Karpas-422 (cell line): ENCODE measurements around the gene DVL2. TPM values are rescaled to one million over a fixed set of nuclear protein-coding genes. Genes with fewer than 3 reads are reported as not detected.

Experiments used
- DNase-seq: peaks from one replicate; pipeline ENCODE4 v3.0.0-alpha.2; 2015
- H2AFZ ChIP-seq: fragments of 200-600 bp; sonication (generic); 2 replicates; pipeline ENCODE4 v1.6.1; 2014; ENCODE audit warnings: antibody characterized with exemption, low read length, mixed read lengths
- H3K27ac ChIP-seq: fragments of 200-600 bp; sonication (generic); 2 replicates; pipeline ENCODE4 v1.5.1; 2014; ENCODE audit warnings: mild to moderate bottlenecking, low read length, moderate library complexity
- H3K27me3 ChIP-seq: fragments of 200-600 bp; sonication (generic); 2 replicates; pipeline ENCODE4 v1.6.1; 2014; ENCODE audit warnings: low read length, mixed read lengths
- H3K36me3 ChIP-seq: fragments of 200-600 bp; sonication (generic); 2 replicates; pipeline ENCODE4 v1.6.1; 2014; ENCODE audit warnings: low read length, mixed read lengths; ENCODE audit not compliant: insufficient read depth
- H3K4me1 ChIP-seq: fragments of 200-600 bp; sonication (generic); 2 replicates; pipeline ENCODE4 v1.6.1; 2014; ENCODE audit warnings: mild to moderate bottlenecking, low read length, mixed read lengths
- H3K4me2 ChIP-seq: fragments of 200-600 bp; sonication (generic); 2 replicates; pipeline ENCODE4 v1.6.1; 2014; ENCODE audit warnings: low read length, low read depth, mild to moderate bottlenecking; ENCODE audit not compliant: poor library complexity, severe bottlenecking
- H3K4me3 ChIP-seq: fragments of 200-600 bp; sonication (generic); 2 replicates; pipeline ENCODE4 v1.5.1; 2014; ENCODE audit warnings: mild to moderate bottlenecking, antibody characterized with exemption, low read length, mixed read lengths
- H3K79me2 ChIP-seq: fragments of 200-600 bp; sonication (generic); 2 replicates; pipeline ENCODE4 v1.6.1; 2014; ENCODE audit warnings: mild to moderate bottlenecking, low read length, mixed read lengths
- H3K9ac ChIP-seq: fragments of 200-600 bp; sonication (generic); 2 replicates; pipeline ENCODE4 v1.6.0; 2014; ENCODE audit warnings: low read length
- H3K9me2 ChIP-seq: fragments of 200-600 bp; sonication (generic), shearing (Covaris generic); replicated peaks from 2 replicates; pipeline ENCODE4 v1.6.0; 2014; ENCODE audit warnings: mild to moderate bottlenecking, low read length, moderate library complexity; ENCODE audit not compliant: insufficient read depth
- H3K9me3 ChIP-seq: fragments of 300-700, 200-600 bp; sonication (generic); 2 replicates; pipeline ENCODE4 v1.6.1; 2014; ENCODE audit warnings: low read length, mixed read lengths
- H4K20me1 ChIP-seq: fragments of 200-600 bp; sonication (generic); 2 replicates; pipeline ENCODE4 v1.6.1; 2014; ENCODE audit warnings: mild to moderate bottlenecking, antibody characterized with exemption, low read length, low read depth; ENCODE audit not compliant: insufficient read depth
- total RNA-seq: library from RNA; depleted of rRNA; stranded (reverse); fragments of >200 nt; shearing (Covaris generic); gene quantifications from 2 replicates; pipeline ENCODE4 v1.2.3, GENCODE V29; 2014; ENCODE audit warnings: low replicate concordance

The DVL2 gene
- total RNA-seq, 1 experiment from 2014 or later: 75.2 TPM

DNA sequence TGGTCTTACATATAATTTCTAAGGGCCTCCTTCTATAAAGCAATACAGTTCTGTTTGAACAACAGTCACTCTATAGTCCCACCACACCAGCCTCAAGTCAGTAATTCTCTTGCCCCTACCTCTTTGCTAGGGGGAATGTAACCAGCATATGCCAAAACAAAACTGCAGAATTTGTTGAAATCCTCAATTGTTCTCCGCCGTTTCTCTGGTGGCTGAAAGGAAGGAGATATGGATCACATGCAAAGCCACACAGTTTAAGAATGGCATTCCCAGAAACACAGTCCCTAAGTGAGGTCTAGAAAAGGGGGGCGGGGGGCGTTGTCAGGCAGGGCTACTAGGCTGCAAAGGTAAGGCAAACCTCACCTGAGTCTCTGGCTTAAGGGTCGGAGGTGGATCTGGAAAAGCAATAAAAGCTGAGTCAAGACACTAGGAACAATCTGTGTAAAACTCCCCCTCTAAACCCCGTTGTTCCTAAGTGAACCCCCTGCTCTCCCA lies 3.0 kb upstream of the DVL2 start:
- Histone ChIP-seq H3K4me3 (peak overlapping the region; percentile 98; the same call in 1 of the 2 replicates), H3K27me3 (no peaks in the 10 kb centered on the region), H3K9me2 (no peaks in the 10 kb centered on the region), H2AFZ (no peak overlapping the region), H3K4me1 (peaks cover 63% of the 10 kb centered on the region), H3K9ac (peak overlapping the region; percentile 100), H4K20me1 (peaks cover 12% of the 10 kb centered on the region; the same call in 1 of the 2 replicates), H3K9me3 (no peaks in the 10 kb centered on the region), H3K79me2 (peaks cover 53% of the 10 kb centered on the region), H3K4me2 (peak overlapping the region; percentile 60), H3K27ac (peak overlapping the region; percentile 94), H3K36me3 (peaks cover 12% of the 10 kb centered on the region; the same call in 1 of the 2 replicates)
- no peak for DNase-seq

- no peak for DNase-seq
- no peaks in the 10 kb centered on the region for H3K9me2 ChIP-seq
- peak overlapping the region; percentile 60 for H3K4me2 ChIP-seq
- H3K79me2 ChIP-seq: peaks cover 54% of the 10 kb centered on the region
- peaks cover 12% of the 10 kb centered on the region; the same call in 1 of the 2 replicates for H3K36me3 ChIP-seq
- peak overlapping the region; percentile 100; the same call in 1 of the 2 replicates for H3K9ac ChIP-seq
- peaks cover 15% of the 10 kb centered on the region; the same call in 1 of the 2 replicates for H4K20me1 ChIP-seq
- no peak overlapping the region for H3K4me3 ChIP-seq
- no peaks in the 10 kb centered on the region for H3K9me3 ChIP-seq
- H3K27ac ChIP-seq: peak overlapping the region; percentile 94
- no peaks in the 10 kb centered on the region for H3K27me3 ChIP-seq
- H3K4me1 ChIP-seq: peaks cover 68% of the 10 kb centered on the region
- no peak overlapping the region for H2AFZ ChIP-seq
Observed at GRCh38 chr17:7236808-7237207, 2.5 kb upstream of the DVL2 start.

DNA sequence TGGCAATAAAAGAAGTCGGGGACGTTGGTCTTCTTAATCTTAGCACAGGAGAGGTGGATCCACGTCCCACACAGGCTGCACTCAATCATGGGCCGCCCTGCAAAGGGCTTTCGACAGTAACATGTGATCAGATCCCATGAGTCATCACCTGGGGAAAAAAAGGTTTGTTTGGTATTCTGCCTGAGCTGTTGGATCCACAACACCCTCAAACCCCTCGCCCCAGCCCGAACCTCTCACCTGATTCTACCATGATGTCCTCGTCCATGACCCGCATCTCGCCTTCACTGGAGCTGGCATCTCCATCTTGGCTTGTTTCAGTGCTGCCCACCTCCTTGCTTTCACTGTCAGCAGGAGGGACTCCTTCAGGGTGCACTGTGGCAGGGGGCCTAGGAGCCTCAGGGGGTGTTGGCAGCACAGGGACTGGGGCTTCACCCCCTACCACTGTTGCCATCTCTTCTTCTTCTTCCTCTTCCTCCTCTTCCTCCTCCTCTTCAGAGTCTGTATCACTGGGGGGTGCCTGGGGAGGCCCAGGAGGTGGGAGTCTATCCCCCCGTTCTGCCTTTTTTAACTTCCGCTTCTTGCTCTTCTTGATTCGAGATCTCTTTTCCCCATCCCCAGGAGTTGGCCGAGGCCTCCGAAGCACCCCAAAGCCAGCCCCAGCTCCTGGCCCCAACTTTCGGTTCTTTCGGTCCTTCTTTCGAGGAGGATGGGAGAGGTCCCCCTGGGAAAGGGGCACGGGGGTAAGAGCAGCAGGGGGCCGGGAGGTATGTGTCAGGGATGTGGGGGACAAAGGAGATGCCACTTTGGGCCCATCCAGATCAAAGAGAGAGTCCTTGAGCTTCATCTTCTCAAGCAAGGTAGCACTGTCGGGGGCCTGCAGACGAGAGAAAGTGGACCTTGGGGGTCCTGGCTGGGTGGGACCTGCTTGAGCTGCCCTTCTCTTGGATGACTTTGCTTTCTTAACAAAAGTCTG lies 1.7 kb upstream of the DVL2 start:
- Histone ChIP-seq H3K27ac (no peak overlapping the region), H3K79me2 (peaks cover 54% of the 10 kb centered on the region), H3K9ac (peak overlapping the region; percentile 99; the same call in 1 of the 2 replicates), H3K36me3 (peaks cover 12% of the 10 kb centered on the region; the same call in 1 of the 2 replicates), H3K4me1 (peaks cover 62% of the 10 kb centered on the region), H3K9me2 (no peaks in the 10 kb centered on the region), H3K9me3 (no peaks in the 10 kb centered on the region), H2AFZ (no peak overlapping the region), H4K20me1 (peaks cover 17% of the 10 kb centered on the region; the same call in 1 of the 2 replicates), H3K4me3 (no peak overlapping the region), H3K27me3 (no peaks in the 10 kb centered on the region), H3K4me2 (peak overlapping the region; percentile 98)
- DNase-seq: no peak

- Histone ChIP-seq H3K4me1 (peaks cover 49% of the 10 kb centered on the region), H3K4me3 (peak overlapping the region; percentile 99), H3K4me2 (peak overlapping the region; percentile 98), H3K27ac (peak overlapping the region; percentile 69), H3K36me3 (peaks cover 26% of the 10 kb centered on the region; the same call in 1 of the 2 replicates), H3K27me3 (no peaks in the 10 kb centered on the region), H2AFZ (no peak overlapping the region), H3K9me3 (no peaks in the 10 kb centered on the region), H3K9me2 (no peaks in the 10 kb centered on the region), H4K20me1 (peaks cover 17% of the 10 kb centered on the region; the same call in 1 of the 2 replicates), H3K79me2 (peaks cover 61% of the 10 kb centered on the region), H3K9ac (peak overlapping the region; percentile 99)
- no peak for DNase-seq
Observed at GRCh38 chr17:7233701-7234082, 625 bp downstream of the DVL2 start.

DNA sequence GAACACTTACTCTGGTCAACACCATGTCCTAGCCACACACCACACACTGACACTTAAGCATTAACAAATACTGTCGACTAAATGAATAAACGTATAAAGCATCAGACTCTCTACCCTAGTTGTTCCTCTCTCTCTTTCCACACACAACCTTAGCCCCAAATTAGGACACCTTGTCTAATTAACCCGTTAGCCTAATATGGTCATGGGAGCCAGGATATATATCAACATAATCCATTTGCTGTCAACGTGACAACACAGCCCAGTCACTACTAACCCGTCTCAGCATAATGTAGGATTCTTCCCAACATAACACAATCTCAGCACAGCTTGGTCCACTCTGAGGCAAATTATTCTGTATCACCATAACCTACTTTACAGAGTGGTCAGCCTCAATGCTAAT lies 2.2 kb downstream of the DVL2 start:
- Histone ChIP-seq H3K79me2 (peaks cover 54% of the 10 kb centered on the region), H3K27me3 (no peaks in the 10 kb centered on the region), H2AFZ (no peak overlapping the region), H3K4me3 (peak overlapping the region; percentile 99), H3K4me1 (peaks cover 43% of the 10 kb centered on the region), H3K9ac (peak overlapping the region; percentile 18; the same call in 1 of the 2 replicates), H3K4me2 (peak overlapping the region; percentile 98), H3K9me2 (no peaks in the 10 kb centered on the region), H3K9me3 (no peaks in the 10 kb centered on the region), H3K36me3 (peaks cover 25% of the 10 kb centered on the region; the same call in 1 of the 2 replicates), H3K27ac (no peak overlapping the region), H4K20me1 (peaks cover 12% of the 10 kb centered on the region; the same call in 1 of the 2 replicates)
- no peak for DNase-seq

DNA sequence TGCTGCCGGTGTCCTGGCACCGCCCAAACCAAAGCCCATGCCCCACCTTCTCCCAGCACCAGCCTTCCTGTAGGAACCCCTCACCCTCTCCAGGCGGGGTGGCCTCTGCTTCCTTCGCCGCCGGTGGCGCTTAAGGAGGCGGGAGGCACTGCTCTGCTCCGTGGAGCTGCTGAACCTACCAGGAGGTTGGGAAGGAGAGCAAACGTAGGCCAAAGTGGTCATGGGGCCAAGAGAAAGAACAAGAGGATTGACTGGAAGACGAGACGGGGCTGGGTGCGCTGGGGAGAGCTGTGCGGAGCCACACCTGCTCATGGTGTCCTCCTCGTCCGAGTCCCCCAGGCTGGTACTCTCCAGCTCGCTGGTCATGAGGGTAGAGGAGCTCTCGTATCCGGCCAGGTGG lies 4.8 kb downstream of the DVL2 start:
- Histone ChIP-seq H3K27ac (no peak overlapping the region), H3K9me2 (no peaks in the 10 kb centered on the region), H2AFZ (no peak overlapping the region), H3K9me3 (no peaks in the 10 kb centered on the region), H3K27me3 (no peaks in the 10 kb centered on the region), H3K36me3 (peaks cover 19% of the 10 kb centered on the region), H3K79me2 (peaks cover 49% of the 10 kb centered on the region), H3K4me2 (no peak overlapping the region), H3K4me1 (peaks cover 17% of the 10 kb centered on the region), H3K4me3 (no peak overlapping the region), H3K9ac (no peak overlapping the region), H4K20me1 (peaks cover 5% of the 10 kb centered on the region; the same call in 1 of the 2 replicates)
- DNase-seq: no peak

DNA sequence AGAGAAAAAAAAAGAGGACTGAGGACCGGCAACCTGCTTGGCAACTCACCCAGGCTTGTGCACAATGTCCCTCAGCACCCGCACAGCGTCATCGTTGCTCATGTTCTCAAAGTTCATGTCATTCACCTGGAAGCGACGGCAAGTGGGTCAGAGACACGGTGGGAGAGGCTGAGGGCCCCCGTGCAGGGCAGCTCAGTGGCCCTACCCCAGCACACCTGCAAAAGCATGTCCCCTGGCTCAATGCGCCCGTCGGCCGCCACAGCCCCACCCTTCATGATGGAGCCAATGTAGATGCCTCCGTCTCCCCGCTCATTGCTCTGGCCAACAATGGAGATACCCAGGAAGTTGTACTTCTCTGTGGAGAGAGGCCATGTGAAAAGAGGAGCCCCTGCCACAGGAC lies 5.4 kb downstream of the DVL2 start:
- Histone ChIP-seq H3K27me3 (no peaks in the 10 kb centered on the region), H3K36me3 (peaks cover 19% of the 10 kb centered on the region), H3K4me1 (peaks cover 17% of the 10 kb centered on the region), H2AFZ (no peak overlapping the region), H3K4me2 (no peak overlapping the region), H3K4me3 (no peak overlapping the region), H3K9me3 (no peaks in the 10 kb centered on the region), H4K20me1 (peaks cover 5% of the 10 kb centered on the region; the same call in 1 of the 2 replicates), H3K27ac (no peak overlapping the region), H3K79me2 (peaks cover 46% of the 10 kb centered on the region), H3K9ac (no peak overlapping the region), H3K9me2 (no peaks in the 10 kb centered on the region)
- no peak for DNase-seq
